NCI-H524 (cell line): ENCODE data around the gene KMT2E.

ENCODE experiments used
- DNase-seq, 2 experiments: peaks; one replicate each; lab custom pipeline; 2025; lab: John Stamatoyannopoulos, UW

The KMT2E gene

GRCh38 chr7:105073143-105073542 lies 59.1 kb downstream of the KMT2E start:
- DNase-seq = no peak

- DNase-seq = no peak
Measured at GRCh38 chr7:105079348-105079747, 65.3 kb downstream of the KMT2E start.

- DNase-seq = no peak
Measured at GRCh38 chr7:105084581-105084980, 70.6 kb downstream of the KMT2E start.

- DNase-seq = no peak
Measured at GRCh38 chr7:105086850-105087249, 72.8 kb downstream of the KMT2E start.

- DNase-seq = no peak
Measured at GRCh38 chr7:105087981-105088380, 74.0 kb downstream of the KMT2E start.

- DNase-seq = no peak
Measured at GRCh38 chr7:105088456-105088855, 74.5 kb downstream of the KMT2E start.

GRCh38 chr7:105094966-105095365 lies 81.0 kb downstream of the KMT2E start:
- DNase-seq = no peak

GRCh38 chr7:105096306-105096705 lies 82.3 kb downstream of the KMT2E start:
- DNase-seq = no peak

- DNase-seq = peak in 1 of 2 experiments; percentile 36
Measured at GRCh38 chr7:105097619-105098018, 83.6 kb downstream of the KMT2E start.

- no peak for DNase-seq
Measured at GRCh38 chr7:105098863-105099515, 85.0 kb downstream of the KMT2E start.

- no peak for DNase-seq
Measured at GRCh38 chr7:105101864-105102263, 87.9 kb downstream of the KMT2E start.

GRCh38 chr7:105102557-105103352 lies 88.8 kb downstream of the KMT2E start:
- DNase-seq = no peak

GRCh38 chr7:105105579-105105978 lies 91.6 kb downstream of the KMT2E start:
- DNase-seq = no peak

GRCh38 chr7:105106473-105106872 lies 92.5 kb downstream of the KMT2E start:
- no peak for DNase-seq

- DNase-seq = no peak
Measured at GRCh38 chr7:105107458-105107857, 93.5 kb downstream of the KMT2E start.

GRCh38 chr7:105112440-105113418 lies 98.7 kb downstream of the KMT2E start:
- DNase-seq = no peak

- DNase-seq = no peak
Measured at GRCh38 chr7:105118612-105119600, 104.9 kb downstream of the KMT2E start.

GRCh38 chr7:105122619-105123018 lies 108.6 kb downstream of the KMT2E start:
- no peak for DNase-seq

- DNase-seq = no peak
Measured at GRCh38 chr7:105125745-105126144, 111.7 kb downstream of the KMT2E start.

GRCh38 chr7:105126436-105126975 lies 112.5 kb downstream of the KMT2E start:
- no peak for DNase-seq

- DNase-seq = no peak
Measured at GRCh38 chr7:105127179-105127578, 113.2 kb downstream of the KMT2E start.
